Choroid plexus epithelial cell (primary cell): ENCODE measurements around the gene KIF4B.

Source experiments
- DNase-seq: peaks from one replicate; pipeline ENCODE4 v3.0.0-alpha.2; 2010; ENCODE audit warnings: low read depth
- H3K4me3 ChIP-seq: 2 replicates; pipeline ENCODE4 v1.5.1; 2011; ENCODE audit warnings: low read depth, mild to moderate bottlenecking, control low read depth, low read length, moderate library complexity
- TF ChIP-seq, protein P1 (sequence below): conservative IDR thresholded peaks from 2 replicates; pipeline ENCODE4 v1.5.1; 2011; ENCODE audit warnings: low read depth, mild to moderate bottlenecking, control low read depth, inconsistent platforms, low read length, moderate library complexity

KIF4B gene

DNA sequence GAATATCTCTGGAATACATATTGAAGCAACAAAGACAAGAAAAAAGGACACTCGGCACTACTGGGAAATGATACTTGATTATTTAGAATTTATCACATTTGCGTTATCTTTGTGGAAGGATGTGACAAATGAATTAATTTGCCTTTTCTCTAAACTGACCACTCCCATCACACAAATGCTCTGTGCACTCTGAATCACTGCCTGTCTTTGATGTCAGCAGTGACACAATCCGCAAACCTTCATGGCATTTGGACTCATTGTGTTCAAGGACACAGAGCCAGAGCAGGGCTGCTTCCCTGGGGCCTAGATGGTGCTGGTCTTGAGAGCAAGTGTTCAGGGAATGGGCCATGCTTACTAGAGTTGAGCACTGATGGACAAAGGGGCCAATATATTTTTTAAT lies 4.9 kb upstream of the KIF4B start:
- DNase-seq, result no peak
- TF ChIP-seq, protein P1, sequence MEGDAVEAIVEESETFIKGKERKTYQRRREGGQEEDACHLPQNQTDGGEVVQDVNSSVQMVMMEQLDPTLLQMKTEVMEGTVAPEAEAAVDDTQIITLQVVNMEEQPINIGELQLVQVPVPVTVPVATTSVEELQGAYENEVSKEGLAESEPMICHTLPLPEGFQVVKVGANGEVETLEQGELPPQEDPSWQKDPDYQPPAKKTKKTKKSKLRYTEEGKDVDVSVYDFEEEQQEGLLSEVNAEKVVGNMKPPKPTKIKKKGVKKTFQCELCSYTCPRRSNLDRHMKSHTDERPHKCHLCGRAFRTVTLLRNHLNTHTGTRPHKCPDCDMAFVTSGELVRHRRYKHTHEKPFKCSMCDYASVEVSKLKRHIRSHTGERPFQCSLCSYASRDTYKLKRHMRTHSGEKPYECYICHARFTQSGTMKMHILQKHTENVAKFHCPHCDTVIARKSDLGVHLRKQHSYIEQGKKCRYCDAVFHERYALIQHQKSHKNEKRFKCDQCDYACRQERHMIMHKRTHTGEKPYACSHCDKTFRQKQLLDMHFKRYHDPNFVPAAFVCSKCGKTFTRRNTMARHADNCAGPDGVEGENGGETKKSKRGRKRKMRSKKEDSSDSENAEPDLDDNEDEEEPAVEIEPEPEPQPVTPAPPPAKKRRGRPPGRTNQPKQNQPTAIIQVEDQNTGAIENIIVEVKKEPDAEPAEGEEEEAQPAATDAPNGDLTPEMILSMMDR, result no peak

DNA sequence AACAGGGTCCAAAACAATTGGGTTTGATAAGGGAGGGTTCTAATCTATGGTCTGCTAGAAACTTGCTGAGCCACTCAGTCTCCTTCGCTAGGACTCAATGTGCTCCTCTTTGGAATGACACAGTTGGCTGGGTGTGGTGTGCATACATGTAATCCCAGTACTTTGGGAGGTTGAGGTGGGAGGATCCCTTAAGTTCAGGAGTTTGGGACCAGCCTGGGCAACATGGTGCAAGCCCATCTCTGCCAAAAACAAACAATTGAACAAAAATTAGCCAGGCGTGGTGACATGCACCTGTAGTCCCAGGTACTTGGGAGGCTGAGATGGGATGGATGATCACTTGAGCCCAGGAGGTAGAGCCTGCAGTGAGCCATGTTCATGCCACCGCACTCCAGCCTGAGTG lies 2.7 kb upstream of the KIF4B start:
- TF ChIP-seq, protein P1, result no peak
- no peak for DNase-seq
- H3K4me3 ChIP-seq, result no peak overlapping the region

More for the DNA sequence above, 4.9 kb upstream of the KIF4B start:
- no peak overlapping the region for H3K4me3 ChIP-seq

DNA sequence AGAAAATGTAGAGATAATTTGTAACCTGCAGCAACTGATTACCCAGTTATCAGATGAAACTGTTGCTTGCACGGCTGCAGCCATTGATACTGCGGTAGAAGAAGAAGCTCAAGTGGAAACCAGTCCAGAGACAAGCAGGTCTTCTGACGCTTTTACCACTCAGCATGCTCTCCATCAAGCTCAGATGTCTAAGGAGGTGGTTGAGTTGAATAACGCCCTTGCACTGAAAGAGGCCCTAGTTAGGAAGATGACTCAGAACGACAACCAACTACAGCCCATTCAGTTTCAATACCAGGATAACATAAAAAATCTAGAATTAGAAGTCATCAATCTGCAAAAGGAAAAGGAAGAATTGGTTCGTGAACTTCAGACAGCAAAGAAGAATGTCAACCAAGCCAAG lies 1.7 kb downstream of the KIF4B start:
- no peak overlapping the region for H3K4me3 ChIP-seq
- TF ChIP-seq, protein P1, result no peak
- DNase-seq, result no peak

DNA sequence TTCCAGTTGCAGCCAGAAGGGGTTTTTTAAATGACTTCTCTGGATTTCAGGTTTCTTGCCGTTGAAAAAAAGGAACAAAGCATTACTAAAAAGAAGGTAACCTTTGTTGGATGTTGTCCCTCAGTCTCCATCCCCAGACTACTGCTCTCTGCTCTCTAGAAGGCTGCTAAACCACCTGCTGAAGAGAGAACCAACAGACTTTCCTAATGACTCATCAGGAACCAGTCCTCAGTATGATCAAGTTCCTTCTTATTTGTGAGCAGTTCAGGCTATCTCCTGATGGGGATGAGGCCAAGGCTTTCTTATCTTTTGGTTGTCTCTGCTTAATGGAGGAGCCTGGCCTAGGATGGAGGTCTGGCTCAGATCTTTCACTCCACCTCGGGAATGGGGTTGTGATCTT lies 4.1 kb downstream of the KIF4B start:
- TF ChIP-seq, protein P1, result no peak
- H3K4me3 ChIP-seq, result no peak overlapping the region
- DNase-seq, result no peak

DNA sequence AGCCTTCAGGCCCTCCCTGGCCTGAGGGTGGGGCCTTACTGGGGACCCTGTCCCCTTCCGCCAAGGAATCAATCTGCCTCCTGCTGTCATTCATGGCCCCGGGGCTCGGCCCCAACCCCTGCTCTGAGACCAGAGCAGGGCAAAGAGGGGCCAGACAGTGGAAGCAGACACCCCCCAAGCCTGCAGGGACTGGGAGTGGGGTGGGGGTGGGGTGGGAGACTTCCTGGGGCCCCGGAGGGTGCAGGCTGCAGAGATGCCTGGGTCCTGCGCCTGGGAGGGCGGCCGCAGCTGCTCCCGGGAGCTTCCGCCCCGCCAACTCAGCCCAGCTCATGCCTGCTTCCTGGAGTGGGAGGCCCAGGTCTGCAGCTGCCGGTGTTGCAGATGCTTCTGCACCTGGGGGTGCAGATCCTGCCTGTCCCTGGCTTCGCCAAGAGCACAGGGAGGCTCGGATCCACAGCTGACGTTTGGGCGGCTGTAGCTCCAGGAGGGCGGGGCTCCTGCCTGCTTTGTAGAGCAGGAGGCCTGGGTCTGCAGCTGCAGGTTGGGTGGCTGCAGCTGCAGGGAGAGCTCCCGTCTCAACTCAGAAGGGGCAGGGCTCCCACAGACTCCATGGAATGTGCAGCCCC lies 6.2 kb downstream of the KIF4B start:
- TF ChIP-seq, protein P1, result no peak
- no peak for DNase-seq
- no peak overlapping the region for H3K4me3 ChIP-seq

DNA sequence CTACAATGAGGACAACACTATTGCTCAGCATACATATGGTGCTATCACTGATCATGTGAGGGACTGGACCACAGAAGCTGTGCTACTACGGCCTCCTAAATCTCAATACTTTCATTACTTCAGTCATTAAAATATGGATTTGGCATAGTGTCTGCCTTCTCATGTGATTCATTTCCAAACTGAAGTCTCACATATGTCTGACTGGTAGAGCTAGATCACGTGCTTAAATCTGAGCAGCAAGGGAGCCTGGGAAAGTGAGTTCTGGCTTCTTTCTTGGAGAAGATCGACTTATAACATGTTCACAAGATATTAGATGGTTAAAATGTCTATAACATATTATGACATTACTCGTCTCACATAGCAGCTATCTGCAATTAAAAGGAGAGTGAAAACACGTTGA lies 8.3 kb downstream of the KIF4B start:
- no peak for DNase-seq
- H3K4me3 ChIP-seq, result no peak overlapping the region
- TF ChIP-seq, protein P1, result no peak

DNA sequence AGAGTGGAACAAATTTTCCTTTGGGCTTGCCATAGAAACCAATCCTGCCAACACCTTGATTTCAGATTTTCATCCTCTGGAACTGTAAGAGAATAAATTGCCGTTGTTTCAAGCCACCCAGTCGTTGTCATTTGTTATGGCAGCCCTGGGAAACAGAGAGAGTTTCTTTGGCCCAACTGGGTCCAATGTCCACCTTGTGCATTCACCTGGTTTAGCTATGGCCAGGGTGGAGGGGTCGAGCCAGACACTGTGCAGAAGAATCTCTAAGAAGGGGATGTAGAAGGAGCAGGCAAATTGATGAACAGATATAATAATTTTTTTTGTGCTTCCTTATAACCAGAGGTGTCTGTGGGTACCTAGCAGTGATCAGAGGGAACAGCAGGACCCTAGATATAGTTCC lies 9.8 kb downstream of the KIF4B start:
- no peak for DNase-seq
- TF ChIP-seq, protein P1, result no peak
- no peak overlapping the region for H3K4me3 ChIP-seq
